OCI-LY1 (cell line): Measurements from ENCODE around the gene CTNNA3.

Experiments
- H2AFZ ChIP-seq: fragments of 200-600 bp; sonication (generic), shearing (Covaris generic); 2 replicates; pipeline ENCODE4 v1.6.0; 2014; ENCODE audit warnings: antibody characterized with exemption, mild to moderate bottlenecking, low read length
- H3F3A ChIP-seq: fragments of 200-600 bp; sonication (generic), shearing (Covaris generic); 2 replicates; pipeline ENCODE4 v1.6.0; 2014; ENCODE audit warnings: mild to moderate bottlenecking, antibody characterized with exemption, low read length, moderate library complexity; ENCODE audit not compliant: insufficient read depth
- H3K27ac ChIP-seq: fragments of 200-600 bp; sonication (generic); 2 replicates; pipeline ENCODE4 v1.5.1; 2014; ENCODE audit warnings: low read length, mixed run types, mild to moderate bottlenecking, low read depth; ENCODE audit not compliant: poor library complexity, severe bottlenecking
- H3K27me3 ChIP-seq: fragments of 200-600 bp; sonication (generic); 2 replicates; pipeline ENCODE4 v1.6.0; 2014; ENCODE audit warnings: antibody characterized with exemption, mild to moderate bottlenecking, low read length, moderate library complexity; ENCODE audit not compliant: insufficient read depth
- H3K36me3 ChIP-seq: fragments of 200-600 bp; sonication (generic); 2 replicates; pipeline ENCODE4 v1.6.1; 2014; ENCODE audit warnings: mild to moderate bottlenecking, antibody characterized with exemption, low read length, moderate library complexity, mixed read lengths; ENCODE audit not compliant: insufficient read depth
- H3K4me1 ChIP-seq: fragments of 200-600 bp; sonication (generic); 2 replicates; pipeline ENCODE4 v1.5.1; 2014; ENCODE audit warnings: mild to moderate bottlenecking, low read length, moderate library complexity; ENCODE audit not compliant: insufficient read depth, severe bottlenecking
- H3K4me2 ChIP-seq: fragments of 200-600 bp; sonication (generic), shearing (Covaris generic); 2 replicates; pipeline ENCODE4 v1.6.1; 2014; ENCODE audit warnings: low read length
- H3K4me3 ChIP-seq: fragments of 200-600 bp; sonication (generic); 2 replicates; pipeline ENCODE4 v1.5.1; 2014; ENCODE audit warnings: low read length, low read depth, mild to moderate bottlenecking, mixed read lengths; ENCODE audit not compliant: poor library complexity, severe bottlenecking
- H3K79me2 ChIP-seq: fragments of 200-600 bp; shearing (Covaris generic); 2 replicates; pipeline ENCODE4 v1.6.1; 2016; ENCODE audit warnings: mixed run types, low read length, mixed read lengths; ENCODE audit not compliant: insufficient read depth
- H3K9ac ChIP-seq: fragments of 200-600 bp; sonication (generic), shearing (Covaris generic); 2 replicates; pipeline ENCODE4 v1.6.1; 2014; ENCODE audit warnings: mild to moderate bottlenecking, low read length, mixed read lengths
- H3K9me2 ChIP-seq: fragments of 200-600 bp; sonication (generic), shearing (Covaris generic); 2 replicates; pipeline ENCODE4 v1.6.1; 2014; ENCODE audit warnings: low read depth, mild to moderate bottlenecking, low read length, mixed read lengths
- H3K9me3 ChIP-seq: fragments of 200-600 bp; shearing (Covaris generic); 2 replicates; pipeline ENCODE4 v1.6.1; 2014; ENCODE audit warnings: low read length, mixed read lengths
- H4K20me1 ChIP-seq: fragments of 200-600 bp; sonication (generic), shearing (Covaris generic); 2 replicates; pipeline ENCODE4 v1.6.0; 2016; ENCODE audit warnings: mild to moderate bottlenecking, low read length; ENCODE audit not compliant: insufficient read depth
- CTCF ChIP-seq: fragments of 200-600 bp; sonication (generic), shearing (Covaris generic); IDR thresholded peaks from 2 replicates; pipeline ENCODE4 v1.5.1; 2017; ENCODE audit warnings: mild to moderate bottlenecking, antibody characterized with exemption, low read length, moderate library complexity, mixed read lengths
- EZH2 ChIP-seq: fragments of 200-600 bp; sonication (generic), shearing (Covaris generic); IDR thresholded peaks from 2 replicates; pipeline ENCODE4 v1.8.0; 2017; ENCODE audit warnings: borderline replicate concordance, mixed run types, mild to moderate bottlenecking, antibody characterized with exemption, low read length, moderate library complexity, mixed read lengths

Gene CTNNA3

GRCh38 chr10:66698069-66698468, 997.9 kb downstream of the CTNNA3 start:
- H3K79me2 ChIP-seq = no peaks in the 10 kb centered on the region
- TF ChIP-seq EZH2 (no peak), CTCF (no peak)
- no peak overlapping the region for H3K4me2 ChIP-seq
- H3K9me3 ChIP-seq = no peaks in the 10 kb centered on the region
- no peaks in the 10 kb centered on the region for H3K27me3 ChIP-seq
- H3K9me2 ChIP-seq = no peaks in the 10 kb centered on the region
- no peaks in the 10 kb centered on the region for H3K4me1 ChIP-seq
- no peaks in the 10 kb centered on the region for H3K36me3 ChIP-seq
- no peak overlapping the region for H3K27ac ChIP-seq
- H3F3A ChIP-seq = no peaks in the 10 kb centered on the region
- no peak overlapping the region for H3K9ac ChIP-seq
- H2AFZ ChIP-seq = no peak overlapping the region
- no peak overlapping the region for H3K4me3 ChIP-seq
- H4K20me1 ChIP-seq = no peaks in the 10 kb centered on the region

- no peaks in the 10 kb centered on the region for H3K27me3 ChIP-seq
- no peaks in the 10 kb centered on the region for H3K9me2 ChIP-seq
- no peak for TF ChIP-seq CTCF
- TF ChIP-seq EZH2 = no peak
- H3F3A ChIP-seq = no peaks in the 10 kb centered on the region
- H3K27ac ChIP-seq = no peak overlapping the region
- H3K9me3 ChIP-seq = no peaks in the 10 kb centered on the region
- no peaks in the 10 kb centered on the region for H3K36me3 ChIP-seq
- no peaks in the 10 kb centered on the region for H3K4me1 ChIP-seq
- H3K9ac ChIP-seq = no peak overlapping the region
- H4K20me1 ChIP-seq = no peaks in the 10 kb centered on the region
- no peaks in the 10 kb centered on the region for H3K79me2 ChIP-seq
- no peak overlapping the region for H2AFZ ChIP-seq
- H3K4me3 ChIP-seq = no peak overlapping the region
- no peak overlapping the region for H3K4me2 ChIP-seq
Measured at GRCh38 chr10:66695046-66695445, 1000.9 kb downstream of the CTNNA3 start.

- Histone ChIP-seq H2AFZ (no peak overlapping the region), H3K9me3 (no peaks in the 10 kb centered on the region), H3K27ac (no peak overlapping the region), H4K20me1 (no peaks in the 10 kb centered on the region), H3F3A (no peaks in the 10 kb centered on the region), H3K9me2 (no peaks in the 10 kb centered on the region), H3K36me3 (no peaks in the 10 kb centered on the region), H3K79me2 (no peaks in the 10 kb centered on the region), H3K4me1 (no peaks in the 10 kb centered on the region), H3K9ac (no peak overlapping the region), H3K4me2 (no peak overlapping the region), H3K4me3 (no peak overlapping the region), H3K27me3 (no peaks in the 10 kb centered on the region)
- no peak for TF ChIP-seq CTCF
- TF ChIP-seq EZH2 = no peak
Measured at GRCh38 chr10:66684581-66684980, 1011.4 kb downstream of the CTNNA3 start.
